Ovary (tissue), 9 donors: Measurements from ENCODE around the gene HAND2. TPM values are rescaled to one million over a fixed set of nuclear protein-coding genes. Genes with fewer than 3 reads are reported as not detected.
A peak's percentile ranks its signal among the peaks of the same experiment; 100 is the strongest.

Source experiments
- DNase-seq, 5 donors: peaks; one replicate each; pipeline ENCODE4 v3.0.0-alpha.2; 2019 to 2020
- H3K27ac ChIP-seq, 2 donors: fragments of 200-600 bp; one replicate each; pipeline versions ENCODE4 v1.5.1 to v1.8.0; 2019 to 2022
- H3K27me3 ChIP-seq: fragments of 200-600 bp; one replicate; pipeline ENCODE4 v1.8.0; 2022
- H3K36me3 ChIP-seq: fragments of 200-600 bp; sonication (generic); one replicate; pipeline ENCODE4 v1.5.1; 2019
- H3K4me1 ChIP-seq: one replicate; pipeline ENCODE4 v1.8.1; 2013; ENCODE audit warnings: mild to moderate bottlenecking, moderate library complexity; ENCODE audit not compliant: insufficient read depth
- H3K4me3 ChIP-seq: fragments of 200-600 bp; sonication (generic); one replicate; pipeline ENCODE4 v1.5.1; 2017
- H3K9me3 ChIP-seq, 2 donors: fragments of 200-600 bp in 1 of 2; sonication (generic) in 1 of 2; one replicate each; pipeline versions ENCODE4 v1.5.1 to v1.8.1; 2013 to 2019; ENCODE audit warnings: mild to moderate bottlenecking in 1 of 2, moderate library complexity in 1 of 2
- CTCF ChIP-seq, 3 donors: fragments of 450-650 bp in 2 of 3; fragments of 200-600 bp in 1 of 3; IDR thresholded peaks; one replicate each; pipeline versions ENCODE4 v1.5.1 to v1.8.0; 2016 to 2022; ENCODE audit warnings: antibody characterized with exemption in 3 of 3, mild to moderate bottlenecking in 1 of 3
- EP300 ChIP-seq: sonication (generic); formaldehyde crosslinking; IDR thresholded peaks from one replicate; pipeline ENCODE4 v1.6.1; 2017; ENCODE audit warnings: antibody characterized with exemption
- POLR2A ChIP-seq: fragments of 450-650 bp; IDR thresholded peaks from one replicate; pipeline ENCODE4 v1.6.1; 2017; ENCODE audit warnings: antibody characterized with exemption, mild to moderate bottlenecking, moderate library complexity
- WGBS, 3 donors: extraction: QIAGEN DNeasy Blood & Tissue Kit in 1 of 3; methylation state at CpG; one replicate each; pipeline versions ENCODE4 v1.1.5 to v1.1.7; 2013 to 2017; 5-methylcytosine and 5-hydroxymethylcytosine counted together
- intact Hi-C, 4 donors: fragments of 100-400 bp; cut with DNase I; formaldehyde crosslinking; loops; one replicate each; pipeline versions ENCODE4 v1.11.0 to v1.15.1; 2022 to 2023
- polyA plus RNA-seq, 2 donors: library from polyadenylated mRNA; stranded (reverse); fragments of 200-250 nt in 1 of 2; fragments of 350-450 nt in 1 of 2; fragmentation: Illumina TruSeq in 1 of 2; extraction: RNeasy Lipid Tissue Mini Kit (QIAGEN cat#74804) in 1 of 2; gene quantifications; one replicate each; pipeline ENCODE4 v1.2.3, GENCODE V29; 2013 to 2014
- total RNA-seq, 7 donors: library from RNA; depleted of rRNA in 2 of 7; stranded (reverse); fragments of >200 nt in 2 of 7; fragmentation: NEBNext Ultra II Directional in 3 of 7; extraction: Animal tissue kit (Norgen Biotek cat#: 25700) in 3 of 7; gene quantifications; one replicate each; pipeline versions ENCODE4 v1.1.0 to v1.2.4, GENCODE V29; 2016 to 2023
- donor health status: DM: no; HTN: no; CAD: no; lungs with moderate emphysema.
- donor health status: DM: no; HTN: no; CAD: no.
- donor health status: Bipolar disorder and iron deficiency.
- donor health status: DM: yes; HTN: yes; CAD: no.
- donor health status: DM: no; HTN: no; CAD: no.
- donor health status: DM: yes; HTN: yes; CAD: no.

Gene HAND2
- total and polyA plus RNA-seq, 9 donors: 12.9 to 99.9 (median 39.6) TPM

- Histone ChIP-seq H3K36me3 (no peaks in the 10 kb centered on the region), H3K27ac (no peak overlapping the region), H3K27me3 (no peaks in the 10 kb centered on the region), H3K4me1 (no peaks in the 10 kb centered on the region), H3K4me3 (peak overlapping the region; percentile 70), H3K9me3 (no peaks in the 10 kb centered on the region)
- peak in 4 of 5 donors; percentile 26 to 61 (median 46) for DNase-seq
- TF ChIP-seq CTCF (IDR thresholded peaks at IDR 0.05): no peak
- no peak for TF ChIP-seq EP300
- TF ChIP-seq POLR2A: no peak
- intact Hi-C loops: no loop called here
- 66 to 77% (median 74%) methylated on average over 51 to 52 of the region's 52 CpGs for WGBS, 3 donors
Observed at GRCh38 chr4:173531086-173531965, 1.3 kb upstream of the HAND2 start.

- Histone ChIP-seq H3K27ac (peak overlapping the region in 1 of 2 donors; percentile 94), H3K36me3 (no peaks in the 10 kb centered on the region), H3K4me3 (peak overlapping the region; percentile 70), H3K9me3 (no peaks in the 10 kb centered on the region), H3K4me1 (no peaks in the 10 kb centered on the region), H3K27me3 (no peaks in the 10 kb centered on the region)
- WGBS, 3 donors: 5 to 11% (median 10%) methylated on average over 34 of the region's 34 CpGs
- intact Hi-C loops: no loop called here
- TF ChIP-seq POLR2A (no peak), EP300 (no peak)
- peak in 2 of 5 donors; percentile 49 to 55 for DNase-seq
Observed at GRCh38 chr4:173530326-173531085, 477 bp upstream of the HAND2 start.

GRCh38 chr4:173528378-173529321, 1.4 kb downstream of the HAND2 start:
- no peaks in the 10 kb centered on the region for H3K36me3 ChIP-seq
- TF ChIP-seq POLR2A (no peak), CTCF (IDR thresholded peaks at IDR 0.05) (no peak), EP300 (no peak)
- H3K27ac ChIP-seq: peak overlapping the region; percentile 83 to 94
- no peaks in the 10 kb centered on the region for H3K9me3 ChIP-seq
- 8 to 11% (median 8%) methylated on average over 53 to 75 of the region's 75 CpGs for WGBS, 3 donors
- DNase-seq: peak; percentile 45 to 71 (median 52)
- H3K4me3 ChIP-seq: peak overlapping the region; percentile 70
- H3K4me1 ChIP-seq: no peaks in the 10 kb centered on the region
- no peaks in the 10 kb centered on the region for H3K27me3 ChIP-seq
- intact Hi-C loops: no loop called here

- 40 to 56% (median 46%) methylated on average over 42 of the region's 42 CpGs for WGBS, 3 donors
- Histone ChIP-seq H3K27me3 (no peaks in the 10 kb centered on the region), H3K9me3 (no peaks in the 10 kb centered on the region), H3K27ac (peak overlapping the region; percentile 15 to 94), H3K4me1 (peaks cover 3% of the 10 kb centered on the region), H3K36me3 (no peaks in the 10 kb centered on the region), H3K4me3 (peak overlapping the region; percentile 70)
- TF ChIP-seq POLR2A (no peak), CTCF (IDR thresholded peaks at IDR 0.05) (no peak), EP300 (no peak)
- intact Hi-C loops: no loop called here
- peak in 1 of 5 donors; percentile 27 for DNase-seq
Observed at GRCh38 chr4:173527103-173527891, 2.7 kb downstream of the HAND2 start.
